ENCODE data around the gene S100A10.

Gene S100A10

GRCh38 chr1:151993734-151994496 is at the start of gene S100A10:
Gene S100A10 (minus strand): TSS chr1:151993859. CDS start chr1:151986230, 7,629 bp downstream.
- POLR2A ChIA-PET: interaction anchor here (0.6 to 6.4 kb wide), 10 partner anchors 17 to 119 kb away, joined by 3 to 45 read pairs (median 4); partner anchors contain the start of gene S100A11
- CTCF ChIA-PET: interaction anchor here (1.0 to 3.3 kb wide), 4 partner anchors 21 to 60 kb away, joined by 3 to 37 read pairs (median 4); no protein-coding TSS in a partner anchor
- DNase-seq (ENCODE audit: extremely low spot score): peak; percentile 63
- TF ChIP-seq ELF4 (IDR thresholded peaks at IDR 0.05): no peak
- TF ChIP-seq SUZ12 (IDR thresholded peaks at IDR 0.05): no peak
- no peak for TF ChIP-seq ZNF384 (IDR thresholded peaks at IDR 0.05)
- TF ChIP-seq LEF1 (IDR thresholded peaks at IDR 0.05; ENCODE audit: borderline replicate concordance): no peak
- peak; percentile 80 for TF ChIP-seq L3MBTL2 (conservative IDR thresholded peaks at IDR 0.05)
- no peak for TF ChIP-seq TARDBP (IDR thresholded peaks at IDR 0.05)
- TF ChIP-seq HDGF (IDR thresholded peaks at IDR 0.05; ENCODE audit: borderline replicate concordance): no peak
- no peak for TF ChIP-seq NFRKB (IDR thresholded peaks at IDR 0.05)

DNA sequence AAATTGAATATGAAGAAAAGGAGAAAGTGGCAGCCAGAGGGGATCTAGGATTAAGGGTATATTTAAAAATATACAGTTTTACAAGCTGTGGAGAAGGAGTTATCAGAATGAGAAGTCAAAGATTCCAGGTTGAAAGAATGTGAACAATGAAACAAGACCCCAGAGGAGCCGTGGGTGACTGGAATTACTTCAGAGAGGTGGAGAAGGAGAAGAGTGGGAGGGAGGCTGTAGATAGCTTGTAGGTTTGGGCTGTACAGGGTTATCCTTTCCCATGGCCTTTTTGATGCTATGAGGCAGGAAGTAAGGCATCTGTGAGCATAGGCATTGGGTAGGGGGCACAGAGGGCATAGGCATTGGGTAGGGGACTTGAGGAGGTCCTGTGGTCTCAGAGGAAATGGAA is 48.4 kb upstream of the S100A10 start:
- POLR2A ChIA-PET: no interaction called here
- CTCF ChIA-PET: no interaction called here
- no peak for TF ChIP-seq L3MBTL2 (conservative IDR thresholded peaks at IDR 0.05)
- TF ChIP-seq SUZ12 (IDR thresholded peaks at IDR 0.05): no peak
- TF ChIP-seq FOXM1 (IDR thresholded peaks at IDR 0.05; ENCODE audit: borderline replicate concordance): no peak
- TF ChIP-seq FOXK2 (IDR thresholded peaks at IDR 0.05): no peak
- TF ChIP-seq TARDBP (IDR thresholded peaks at IDR 0.05): no peak
- TF ChIP-seq, protein P1, sequence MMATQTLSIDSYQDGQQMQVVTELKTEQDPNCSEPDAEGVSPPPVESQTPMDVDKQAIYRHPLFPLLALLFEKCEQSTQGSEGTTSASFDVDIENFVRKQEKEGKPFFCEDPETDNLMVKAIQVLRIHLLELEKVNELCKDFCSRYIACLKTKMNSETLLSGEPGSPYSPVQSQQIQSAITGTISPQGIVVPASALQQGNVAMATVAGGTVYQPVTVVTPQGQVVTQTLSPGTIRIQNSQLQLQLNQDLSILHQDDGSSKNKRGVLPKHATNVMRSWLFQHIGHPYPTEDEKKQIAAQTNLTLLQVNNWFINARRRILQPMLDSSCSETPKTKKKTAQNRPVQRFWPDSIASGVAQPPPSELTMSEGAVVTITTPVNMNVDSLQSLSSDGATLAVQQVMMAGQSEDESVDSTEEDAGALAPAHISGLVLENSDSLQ (IDR thresholded peaks at IDR 0.05): no peak
- no peak for TF ChIP-seq FOXA1 (IDR thresholded peaks at IDR 0.05)
- no peak for TF ChIP-seq ELF4 (IDR thresholded peaks at IDR 0.05)
- no peak for TF ChIP-seq BHLHE40 (IDR thresholded peaks at IDR 0.05; ENCODE audit: borderline replicate concordance)
- no peak for TF ChIP-seq HDGF (IDR thresholded peaks at IDR 0.05; ENCODE audit: borderline replicate concordance)
- TF ChIP-seq NFRKB (IDR thresholded peaks at IDR 0.05): no peak
- TF ChIP-seq ZNF384 (IDR thresholded peaks at IDR 0.05): no peak
- no peak for TF ChIP-seq SP1 (IDR thresholded peaks at IDR 0.05)
- TF ChIP-seq LEF1 (IDR thresholded peaks at IDR 0.05; ENCODE audit: borderline replicate concordance): no peak
- TF ChIP-seq ARNT (IDR thresholded peaks at IDR 0.05): no peak
- TF ChIP-seq CTBP1 (IDR thresholded peaks at IDR 0.05; ENCODE audit: borderline replicate concordance): no peak

GRCh38 chr1:152039886-152040285 is 46.2 kb upstream of the S100A10 start:
- ChIA-PET POLR2A (no interaction called here), CTCF (interaction anchor here (0.6 to 0.9 kb wide), 2 partner anchors 13 to 22 kb away, joined by 3 read pairs; no protein-coding TSS in a partner anchor)

More for the DNA sequence above, 48.4 kb upstream of the S100A10 start:
- no peak for DNase-seq (ENCODE audit: extremely low spot score)

GRCh38 chr1:152039461-152039860 is 45.8 kb upstream of the S100A10 start:
- no peak for DNase-seq (ENCODE audit: extremely low spot score)
- TF ChIP-seq TARDBP (IDR thresholded peaks at IDR 0.05): no peak
- no peak for TF ChIP-seq BHLHE40 (IDR thresholded peaks at IDR 0.05; ENCODE audit: borderline replicate concordance)
- TF ChIP-seq L3MBTL2 (conservative IDR thresholded peaks at IDR 0.05): no peak
- TF ChIP-seq, protein P1 (IDR thresholded peaks at IDR 0.05): no peak
- TF ChIP-seq FOXK2 (IDR thresholded peaks at IDR 0.05): no peak
- TF ChIP-seq CTBP1 (IDR thresholded peaks at IDR 0.05; ENCODE audit: borderline replicate concordance): no peak
- no peak for TF ChIP-seq ARNT (IDR thresholded peaks at IDR 0.05)
- TF ChIP-seq LEF1 (IDR thresholded peaks at IDR 0.05; ENCODE audit: borderline replicate concordance): no peak
- no peak for TF ChIP-seq ELF4 (IDR thresholded peaks at IDR 0.05)
- no peak for TF ChIP-seq SP1 (IDR thresholded peaks at IDR 0.05)
- ChIA-PET CTCF (interaction anchor here (0.6 kb wide), 1 partner anchor 21 kb away, joined by 3 read pairs; no protein-coding TSS in a partner anchor), POLR2A (no interaction called here)

More at GRCh38 chr1:152039886-152040285, 46.2 kb upstream of the S100A10 start:
- TF ChIP-seq FOXA1 (IDR thresholded peaks at IDR 0.05) (no peak), SP1 (IDR thresholded peaks at IDR 0.05) (no peak), SUZ12 (IDR thresholded peaks at IDR 0.05) (no peak)
- no peak for DNase-seq (ENCODE audit: extremely low spot score)

- ChIA-PET POLR2A (no interaction called here), CTCF (interaction anchor here (1.0 kb wide), 1 partner anchor 9 kb away, joined by 3 read pairs; no protein-coding TSS in a partner anchor)
- no peak for DNase-seq (ENCODE audit: extremely low spot score)
- TF ChIP-seq FOXM1 (IDR thresholded peaks at IDR 0.05; ENCODE audit: borderline replicate concordance) (no peak), ZNF384 (IDR thresholded peaks at IDR 0.05) (no peak), BHLHE40 (IDR thresholded peaks at IDR 0.05; ENCODE audit: borderline replicate concordance) (no peak), SUZ12 (IDR thresholded peaks at IDR 0.05) (no peak), FOXA1 (IDR thresholded peaks at IDR 0.05) (no peak), ELF4 (IDR thresholded peaks at IDR 0.05) (no peak), L3MBTL2 (conservative IDR thresholded peaks at IDR 0.05) (no peak), FOXK2 (IDR thresholded peaks at IDR 0.05) (no peak), LEF1 (IDR thresholded peaks at IDR 0.05; ENCODE audit: borderline replicate concordance) (no peak)
- TF ChIP-seq, protein P1 (IDR thresholded peaks at IDR 0.05): no peak
These were observed 45.2 kb upstream of the S100A10 start for GRCh38 chr1:152038871-152039270.
